HepG2 (cell line): Measurements from ENCODE around the gene STXBP4. TPM values are rescaled to one million over a fixed set of nuclear protein-coding genes. Genes with fewer than 3 reads are reported as not detected.

ENCODE experiments used
- ATAC-seq: fragments of 200-7000 bp; cut with Tn5 transposase; 3 replicates; pipeline ENCODE4 v1.9.1; 2020; ENCODE audit warnings: mild to moderate bottlenecking, moderate library complexity
- BruUV-seq: library from RNA; stranded (reverse); fragments of 400-500 nt; replicated peaks from 2 replicates; lab custom pipeline; 2021; lab: Mats Ljungman, UMichigan
- CTCF ChIA-PET: fragments of 300-600 bp; formaldehyde crosslinking; extraction: SDS; loops from one replicate; lab custom pipeline; 2021; ENCODE audit warnings: low total read pairs, inconsistent platforms, low intra/inter-chr PET ratio; lab: Yijun Ruan, JAX
- POLR2A ChIA-PET: fragments of 350-600 bp; sonication (Branson Sonifier 250); formaldehyde crosslinking; loops from one replicate; lab custom pipeline; 2020; ENCODE audit warnings: antibody characterized with exemption, inconsistent platforms; lab: Yijun Ruan, JAX
- DNase-seq: peaks from one replicate; pipeline ENCODE4 v3.0.0-alpha.2; 2015; ENCODE audit warnings: low spot score
- FAIRE-seq: peaks from 3 replicates; lab custom pipeline; 2011; peaks lifted over from hg19 to GRCh38; lab: Jason Lieb, UNC
- H2AFZ ChIP-seq: one replicate; pipeline ENCODE4 v1.6.1; 2011; ENCODE audit warnings: low read length, inconsistent platforms
- H3K27ac ChIP-seq: fragments of 300-600 bp; 3 replicates; pipeline ENCODE4 v1.8.0; 2011; ENCODE audit warnings: mixed run types, mild to moderate bottlenecking, mixed read lengths, low read length, inconsistent platforms; ENCODE audit not compliant: insufficient read depth; ENCODE audit errors: extremely low read length
- H3K27me3 ChIP-seq, 2 experiments: fragments of 200-600 bp in 1 of 2; 2 replicates in 1 of 2; 3 replicates in 1 of 2; pipeline versions ENCODE4 v1.6.0 to v1.8.0; 2011; ENCODE audit warnings: low read length in 2 of 2, mild to moderate bottlenecking in 2 of 2, moderate library complexity in 2 of 2, inconsistent platforms in 1 of 2; ENCODE audit not compliant: insufficient read depth in 2 of 2, control insufficient read depth in 1 of 2
- H3K36me3 ChIP-seq, 2 experiments: fragments of 200-600 bp in 1 of 2; replicated peaks in 1 of 2; 2 replicates in 1 of 2; 3 replicates in 1 of 2; pipeline versions ENCODE4 v1.5.1 to v1.8.0; 2011; ENCODE audit warnings: low read length in 2 of 2, inconsistent platforms in 1 of 2; ENCODE audit not compliant: insufficient read depth in 2 of 2, control insufficient read depth in 1 of 2
- H3K4me1 ChIP-seq: 2 replicates; pipeline ENCODE4 v1.5.1; 2012; ENCODE audit warnings: low read length, inconsistent platforms; ENCODE audit not compliant: insufficient read depth
- H3K4me2 ChIP-seq: 2 replicates; pipeline ENCODE4 v1.6.0; 2011; ENCODE audit warnings: low read depth, low read length, inconsistent platforms
- H3K4me3 ChIP-seq, 3 experiments: fragments of 200-600 bp in 1 of 3; sonication (generic), shearing (Covaris generic) in 1 of 3; replicated peaks in 1 of 3; 2 replicates each; pipeline ENCODE4 v1.5.1; 2011 to 2016; ENCODE audit warnings: low read length in 3 of 3, inconsistent platforms in 2 of 3, low read depth in 2 of 3, mild to moderate bottlenecking in 2 of 3, control low read depth in 1 of 3, mixed read lengths in 1 of 3; ENCODE audit not compliant: insufficient read depth in 1 of 3
- H3K79me2 ChIP-seq: one replicate; pipeline ENCODE4 v1.6.1; 2011; ENCODE audit warnings: low read length, inconsistent platforms; ENCODE audit not compliant: insufficient read depth
- H3K9ac ChIP-seq: 2 replicates; pipeline ENCODE4 v1.6.0; 2011; ENCODE audit warnings: mild to moderate bottlenecking, low read depth, low read length, inconsistent platforms; ENCODE audit not compliant: insufficient read depth
- H3K9me3 ChIP-seq: 2 replicates; pipeline ENCODE4 v1.5.1; 2012; ENCODE audit warnings: mild to moderate bottlenecking, low read length
- H4K20me1 ChIP-seq: 2 replicates; pipeline ENCODE4 v1.6.0; 2011; ENCODE audit warnings: inconsistent platforms, mild to moderate bottlenecking, low read length, moderate library complexity; ENCODE audit not compliant: insufficient read depth
- GZF1 ChIP-seq: sonication (generic); formaldehyde crosslinking; IDR thresholded peaks from 2 replicates; pipeline ENCODE4 v1.5.1; 2020; ENCODE audit warnings: mild to moderate bottlenecking, missing genetic modification reagents
- PPARG ChIP-seq: conservative IDR thresholded peaks from 2 replicates; pipeline ENCODE4 v1.6.1; 2016; ENCODE audit warnings: missing biosample characterization, missing genetic modification reagents
- TRIM24 ChIP-seq: sonication (generic); formaldehyde crosslinking; IDR thresholded peaks from 2 replicates; pipeline ENCODE4 v1.8.0; 2022; ENCODE audit warnings: mild to moderate bottlenecking, missing genetic modification reagents
- ZNF577 ChIP-seq: sonication (generic); formaldehyde crosslinking; IDR thresholded peaks from 2 replicates; pipeline ENCODE4 v1.4.0; 2020; ENCODE audit warnings: mild to moderate bottlenecking, low read depth, missing genetic modification reagents, borderline replicate concordance
- WGBS: methylation state at CpG from one replicate; pipeline ENCODE4 v1.1.6; 2017; ENCODE audit warnings: low lambda C conversion rate; 5-methylcytosine and 5-hydroxymethylcytosine counted together
- in situ Hi-C: cut with HindIII; loops from 2 replicates; pipeline ENCODE4 v1.10.0; 2017; ENCODE audit warnings: low pct_unique_long_range_greater_than_20kb; ENCODE audit not compliant: extremely low pct_ligation_motif_present
- intact Hi-C: fragments of 100-400 bp; cut with micrococcal nuclease; formaldehyde crosslinking; loops from one replicate; pipeline ENCODE4 v1.10.0; 2022; ENCODE audit not compliant: unreplicated experiment
- polyA plus RNA-seq, 8 experiments: library from polyadenylated mRNA; depleted of rRNA in 3 of 8; stranded (reverse) in 7 of 8; unstranded in 1 of 8; fragments of >200 nt; fragmentation: Illumina TruSeq in 4 of 8; extraction: Trizol in 4 of 8; gene quantifications; 2 replicates each; pipeline versions ENCODE4 v1.2.1 to v1.2.3, GENCODE V29; 2011 to 2016; ENCODE audit warnings: low read depth in 4 of 8, missing spikeins in 1 of 8, mixed read lengths in 1 of 8; ENCODE audit not compliant: insufficient read depth in 1 of 8
- total RNA-seq, 5 experiments: library from RNA; depleted of rRNA; stranded (reverse); fragments of >200 nt; fragmentation: Illumina TruSeq; extraction: Trizol; gene quantifications; 2 replicates each; pipeline ENCODE4 v1.2.3, GENCODE V29; 2016; ENCODE audit warnings: low read depth in 1 of 5

The STXBP4 gene
- total and polyA plus RNA-seq, 2 of the 13 experiments (the other 11 are each of a cell fraction or from before 2014, with no cell fraction given) = 8.5 to 36.1 TPM

DNA sequence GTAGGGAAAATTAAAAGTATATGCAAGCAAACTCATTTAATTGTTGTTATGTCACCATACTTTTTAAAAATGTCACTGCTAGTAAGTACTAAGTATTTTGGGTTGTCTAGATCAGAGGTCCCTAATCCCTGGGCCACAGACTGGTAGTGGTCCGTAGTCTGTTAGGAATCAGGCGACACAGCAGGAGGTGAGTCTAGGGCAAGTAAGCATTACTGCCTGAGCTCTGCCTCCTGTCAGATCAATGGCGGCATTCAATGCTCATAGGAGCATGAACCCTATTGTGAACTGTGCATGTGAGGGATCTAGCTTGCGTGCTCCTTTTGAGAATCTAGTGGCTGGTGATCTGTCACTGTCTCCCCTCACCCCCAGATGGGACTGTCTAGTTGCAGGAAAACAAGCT, 21.6 kb downstream of the STXBP4 start:
- Histone ChIP-seq H3K4me2 (no peak overlapping the region), H2AFZ (no peak overlapping the region), H3K4me1 (no peaks in the 10 kb centered on the region), H3K4me3 (no peak overlapping the region), H3K36me3 (peaks cover 2 to 26% of the 10 kb centered on the region in 2 experiments; a peak in 4 of 5 replicates), H4K20me1 (no peaks in the 10 kb centered on the region), H3K9me3 (no peaks in the 10 kb centered on the region), H3K79me2 (peaks cover 2% of the 10 kb centered on the region), H3K9ac (no peak overlapping the region), H3K27me3 (no peaks in the 10 kb centered on the region), H3K27ac (no peak overlapping the region)
- ChIA-PET CTCF (no interaction called here), POLR2A (no interaction called here)
- no TSS peak for BruUV-seq
- DNase-seq (no peak), ATAC-seq (no peak), FAIRE-seq (no peak)
- intact Hi-C loops = loop anchor here (5.0 kb wide), 1 partner anchor 522 kb away; the partner anchor contains the start of gene SMIM36
- TF ChIP-seq PPARG (CRISPR knock-in tag) (no peak), ZNF577 (CRISPR knock-in tag) (no peak)
- in situ Hi-C loops = loop anchor here (5.0 to 10.0 kb wide), 2 partner anchors 367 to 525 kb away; partner anchors contain the start of gene SMIM36
- 97% methylated on average over 4 of the region's 4 CpGs for WGBS

GRCh38 chr17:54991567-54991966, 23.0 kb downstream of the STXBP4 start:
- no peak overlapping the region for H3K27ac ChIP-seq
- no TSS peak for BruUV-seq
- H3K4me3 ChIP-seq = no peak overlapping the region
- H4K20me1 ChIP-seq = no peaks in the 10 kb centered on the region
- H3K9ac ChIP-seq = no peak overlapping the region
- no peak overlapping the region for H2AFZ ChIP-seq
- no peaks in the 10 kb centered on the region for H3K9me3 ChIP-seq
- TF ChIP-seq TRIM24 = no peak
- TF ChIP-seq GZF1 (CRISPR knock-in tag) = no peak
- H3K36me3 ChIP-seq = peaks cover 5 to 23% of the 10 kb centered on the region in 2 experiments; a peak in 4 of 5 replicates
- DNase-seq (no peak), ATAC-seq (no peak), FAIRE-seq (no peak)
- no peaks in the 10 kb centered on the region for H3K79me2 ChIP-seq
- ChIA-PET POLR2A (interaction anchor here (0.9 kb wide), 1 partner anchor 365 kb away, joined by 3 read pairs; no protein-coding TSS in a partner anchor), CTCF (no interaction called here)
- H3K4me2 ChIP-seq = no peak overlapping the region
- intact Hi-C loops = loop anchor here (5.0 kb wide), 1 partner anchor 521 kb away; the partner anchor contains the start of gene SMIM36
- no peaks in the 10 kb centered on the region for H3K27me3 ChIP-seq
- WGBS = 96% methylated on average over 1 of the region's 1 CpG
- in situ Hi-C loops = loop anchor here (5.0 to 10.0 kb wide), 2 partner anchors 366 to 523 kb away; partner anchors contain the start of gene SMIM36
- no peaks in the 10 kb centered on the region for H3K4me1 ChIP-seq
